Frontal cortex (tissue), 4 donors: ENCODE measurements around the gene NXN. TPM values are rescaled to one million over a fixed set of nuclear protein-coding genes. Genes with fewer than 3 reads are reported as not detected.
"Not testable (repeated sequence)": the region's sequence is repeated elsewhere in the genome, so short reads cannot be mapped to it uniquely, and the experiment has no call there.

Source experiments
- DNase-seq, 2 donors: peaks; one replicate each; pipeline ENCODE4 v3.0.0; 2012; ENCODE audit warnings: low spot score in 2 of 2
- FAIRE-seq: peaks from 2 replicates; lab custom pipeline; 2012; peaks lifted over from hg19 to GRCh38; lab: Jason Lieb, UNC
- small RNA-seq: library from RNA; depleted of rRNA; stranded (forward); fragments of <200 nt; gene quantifications from one replicate; pipeline ENCODE3, GENCODE V24; 2014
- total RNA-seq: library from RNA; depleted of rRNA; stranded (reverse); fragments of >200 nt; gene quantifications from one replicate; pipeline ENCODE4 v1.2.3, GENCODE V29; 2014
- donor health status: control.
- donor health status: control.
- donor health status: control.

Gene NXN
- total RNA-seq, 1 donor from 2014 or later = 18.3 TPM

- FAIRE-seq, DNase-seq: not testable (repeated sequence)
Measured at GRCh38 chr17:755319-755961, 224.1 kb downstream of the NXN start.

- FAIRE-seq (no peak), DNase-seq (no peak)
Measured at GRCh38 chr17:753418-753817, 226.2 kb downstream of the NXN start.

GRCh38 chr17:752620-753219 is 226.9 kb downstream of the NXN start:
- peak in 1 of 2 donors; percentile 50 for DNase-seq

DNA sequence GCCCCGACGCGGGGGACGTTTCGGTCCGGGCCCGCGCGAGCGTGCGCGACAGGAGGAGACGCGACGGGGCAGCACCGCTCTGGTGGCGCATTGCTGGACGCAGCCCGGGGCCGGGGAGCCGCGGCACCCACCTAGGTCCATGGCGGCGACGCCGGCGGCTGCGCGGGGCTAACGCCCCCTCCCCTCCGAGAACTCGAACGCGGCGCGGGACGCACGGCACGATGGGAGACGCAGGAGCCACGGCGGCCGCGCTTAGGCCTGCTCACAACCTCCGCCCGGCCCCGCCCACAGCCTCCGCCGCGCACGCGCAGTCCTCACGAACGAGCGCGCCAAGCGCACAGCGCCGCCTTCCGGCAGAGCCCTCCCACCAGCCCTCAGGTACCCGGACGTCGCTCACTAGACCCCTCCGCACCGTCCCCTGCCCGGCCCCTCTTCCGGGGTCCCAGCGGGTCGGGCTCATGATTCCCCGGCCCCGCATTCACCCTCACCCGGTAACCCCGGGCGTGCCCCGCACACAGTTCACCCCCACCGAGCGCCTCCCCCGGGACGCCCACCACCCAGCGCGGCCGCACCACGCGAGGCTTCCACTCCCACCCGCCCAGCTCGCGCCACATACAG is 227.5 kb downstream of the NXN start, which contains the start of gene GEMIN4:
Gene GEMIN4 (minus strand): TSS at position 263 of the 618 bp plus-strand sequence. CDS start 122 bp downstream, at position 141.
- DNase-seq = peak; percentile 97 to 98
- no peak for FAIRE-seq

More at GRCh38 chr17:752620-753219, 226.9 kb downstream of the NXN start:
- FAIRE-seq = no peak

- peak; percentile 35 to 55 for DNase-seq
- no peak for FAIRE-seq
Measured at GRCh38 chr17:751269-752001, 228.1 kb downstream of the NXN start.

DNA sequence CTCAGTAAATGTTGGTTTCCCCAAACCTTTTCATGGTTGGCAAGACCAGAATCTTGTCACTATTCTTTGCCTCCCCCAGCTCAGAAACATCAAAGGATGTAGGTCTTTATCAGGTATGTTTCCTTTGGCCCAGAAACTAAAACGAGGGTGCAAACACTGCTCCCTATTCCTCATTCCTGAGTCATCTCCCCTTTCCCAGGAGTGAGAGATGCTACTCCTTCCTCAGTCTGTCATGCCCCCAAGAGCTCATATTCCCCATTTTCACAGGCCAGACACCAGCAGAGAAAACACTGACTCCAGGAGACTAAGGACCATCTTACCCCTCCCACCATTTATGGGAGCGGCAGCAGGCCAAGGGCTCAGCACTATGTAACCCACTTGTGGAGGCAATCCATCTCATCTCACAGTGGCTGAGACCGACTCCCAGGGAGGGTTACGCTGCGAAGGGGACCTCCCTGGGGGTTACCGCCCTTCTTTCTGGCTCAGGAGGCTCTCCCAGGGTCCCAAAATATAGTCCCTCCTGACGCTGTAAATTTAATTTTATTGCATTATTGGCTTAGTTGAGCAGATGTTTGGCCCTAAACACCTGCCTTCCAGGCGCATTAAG is 229.0 kb downstream of the NXN start:
- DNase-seq (no peak), FAIRE-seq (no peak)

DNA sequence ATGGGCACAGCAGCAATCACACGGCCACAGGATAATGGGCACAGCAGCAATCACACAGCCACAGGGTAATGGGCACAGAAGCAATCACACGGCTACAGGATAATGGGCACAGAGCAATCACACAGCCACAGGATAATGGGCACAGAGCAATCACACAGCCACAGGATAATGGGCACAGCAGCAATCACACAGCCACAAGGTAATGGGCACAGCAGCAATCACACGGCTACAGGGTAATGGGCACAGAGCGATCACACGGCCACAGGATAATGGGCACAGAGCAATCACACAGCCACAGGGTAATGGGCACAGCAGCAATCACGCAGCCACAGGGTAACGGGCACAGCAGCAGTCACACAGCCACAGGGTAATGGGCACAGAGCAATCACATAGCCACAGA is 230.2 kb downstream of the NXN start:
- not testable (repeated sequence) for DNase-seq, FAIRE-seq

Small RNA genes lying within 50 kb of the gene (small RNA-seq; reads per million reads assigned to genes)
- not detected for gene MIR3183

Other genes starting within 250 kb of the NXN start
- gene TLCD3A, start 247.2 kb downstream of the NXN start, total RNA-seq = 11.4 TPM
- gene GEMIN4, start 227.5 kb downstream of the NXN start, total RNA-seq = 7.7 TPM
- 81.5 TPM for gene GLOD4, start 197.5 kb downstream of the NXN start, total RNA-seq
- 23.2 TPM for gene MRM3, start 197.4 kb downstream of the NXN start, total RNA-seq
- gene TIMM22, start 17.4 kb upstream of the NXN start, total RNA-seq = 13.5 TPM
- gene ABR, start 200.2 kb upstream of the NXN start, total RNA-seq = 123 TPM